Lung (tissue), 16 donors: ENCODE measurements around the gene METAP2. TPM values are rescaled to one million over a fixed set of nuclear protein-coding genes. Genes with fewer than 3 reads are reported as not detected.

Experiments
- ATAC-seq: fragments of 200-7000 bp; cut with Tn5 transposase; one replicate; pipeline ENCODE4 v1.9.1; 2020; ENCODE audit warnings: moderate number of reproducible peaks; ENCODE audit not compliant: insufficient read depth, low FRiP score
- DNase-seq, 3 donors: peaks; one replicate each; pipeline ENCODE4 v3.0.0-alpha.2; 2013 to 2017
- H3K27ac ChIP-seq, 2 donors: one replicate each; pipeline ENCODE4 v1.5.1; 2013; ENCODE audit warnings: mild to moderate bottlenecking in 2 of 2, moderate library complexity in 2 of 2, control low read depth in 1 of 2, inconsistent platforms in 1 of 2, low read depth in 1 of 2, low read length in 1 of 2
- H3K27me3 ChIP-seq, 3 donors: one replicate each; pipeline ENCODE4 v1.5.1; 2013; ENCODE audit warnings: low read length in 2 of 3; ENCODE audit not compliant: control insufficient read depth in 3 of 3, insufficient read depth in 3 of 3
- H3K36me3 ChIP-seq, 4 donors: one replicate each; pipeline ENCODE4 v1.5.1; 2013; ENCODE audit warnings: low read length in 4 of 4, mild to moderate bottlenecking in 1 of 4, moderate library complexity in 1 of 4; ENCODE audit not compliant: control insufficient read depth in 4 of 4, insufficient read depth in 4 of 4
- H3K4me1 ChIP-seq, 5 donors: one replicate each; pipeline ENCODE4 v1.5.1; 2013; ENCODE audit warnings: low read length in 5 of 5, mild to moderate bottlenecking in 2 of 5, moderate library complexity in 1 of 5; ENCODE audit not compliant: control insufficient read depth in 5 of 5, insufficient read depth in 5 of 5
- H3K4me3 ChIP-seq: one replicate; pipeline ENCODE4 v1.5.1; 2013; ENCODE audit warnings: mild to moderate bottlenecking, control low read depth, moderate library complexity
- H3K9ac ChIP-seq, 2 donors: one replicate each; pipeline ENCODE4 v1.5.1; 2013; ENCODE audit warnings: low read length in 2 of 2, control low read depth in 1 of 2; ENCODE audit not compliant: insufficient read depth in 1 of 2
- H3K9me3 ChIP-seq, 4 donors: one replicate each; pipeline ENCODE4 v1.5.1; 2013; ENCODE audit warnings: low read length in 3 of 4, mild to moderate bottlenecking in 1 of 4, moderate library complexity in 1 of 4; ENCODE audit not compliant: control insufficient read depth in 4 of 4, insufficient read depth in 3 of 4
- WGBS, 2 donors: extraction: QIAGEN DNeasy Blood & Tissue Kit; methylation state at CpG; one replicate each; pipeline ENCODE4 v1.1.7; 2013; 5-methylcytosine and 5-hydroxymethylcytosine counted together
- long read RNA-seq, 5 donors: transcript quantifications; one replicate each; lab custom pipeline, GENCODE V29; 2026
- polyA plus RNA-seq, 2 donors: library from polyadenylated mRNA; stranded (reverse); fragments of 200-250 nt; gene quantifications; one replicate each; pipeline ENCODE4 v1.2.1, GENCODE V29; 2013
- total RNA-seq, 2 donors: library from RNA; depleted of rRNA in 1 of 2; stranded (reverse); fragments of >200 nt in 1 of 2; gene quantifications; one replicate each; pipeline ENCODE4 v1.2.1, GENCODE V29; 2014 to 2021
- TF ChIP-seq, protein P1 (sequence below): IDR thresholded peaks from 2 replicates; pipeline ENCODE4 v1.5.1; 2012; ENCODE audit warnings: mild to moderate bottlenecking; ENCODE audit errors: control extremely low read depth, extremely low read depth
- donor health status: control.
- donor health status: control.
- donor health status: Bipolar disorder and iron deficiency.
- donor health status: healthy.
- donor health status: DM: yes; HTN: yes; CAD: no.

METAP2 gene
- 10 to 100 TPM; 53.4 to 60.4 TPM for total RNA-seq
- polyA plus RNA-seq = 10 to 100 TPM; 49.1 to 49.3 TPM
- long read RNA-seq, donor 1, transcript METAP2-202 (11 exons, 3,601 nt) = major isoform, 19 of 50 reads
- long read RNA-seq, donor 1, partial matches to known transcripts = 30 of 50 reads
- long read RNA-seq, donor 1, other reads (novel, unspliced or antisense) = 0 of 50 reads
- long read RNA-seq, donor 2, partial matches to known transcripts = 19 of 25 reads
- long read RNA-seq, donor 2, other reads (novel, unspliced or antisense) = 0 of 25 reads
- long read RNA-seq, donor 3, transcript METAP2-202 (11 exons, 3,601 nt) = major isoform, 6 of 25 reads
- long read RNA-seq, donor 3, partial matches to known transcripts = 15 of 25 reads
- long read RNA-seq, donor 3, other reads (novel, unspliced or antisense) = 0 of 25 reads
- long read RNA-seq, donor 4, partial matches to known transcripts = 13 of 14 reads
- long read RNA-seq, donor 4, other reads (novel, unspliced or antisense) = 0 of 14 reads
- long read RNA-seq, donor 5, transcript METAP2-202 (11 exons, 3,601 nt) = major isoform, 18 of 87 reads
- long read RNA-seq, donor 5, partial matches to known transcripts = 64 of 87 reads
- long read RNA-seq, donor 5, other reads (novel, unspliced or antisense) = 0 of 87 reads

DNA sequence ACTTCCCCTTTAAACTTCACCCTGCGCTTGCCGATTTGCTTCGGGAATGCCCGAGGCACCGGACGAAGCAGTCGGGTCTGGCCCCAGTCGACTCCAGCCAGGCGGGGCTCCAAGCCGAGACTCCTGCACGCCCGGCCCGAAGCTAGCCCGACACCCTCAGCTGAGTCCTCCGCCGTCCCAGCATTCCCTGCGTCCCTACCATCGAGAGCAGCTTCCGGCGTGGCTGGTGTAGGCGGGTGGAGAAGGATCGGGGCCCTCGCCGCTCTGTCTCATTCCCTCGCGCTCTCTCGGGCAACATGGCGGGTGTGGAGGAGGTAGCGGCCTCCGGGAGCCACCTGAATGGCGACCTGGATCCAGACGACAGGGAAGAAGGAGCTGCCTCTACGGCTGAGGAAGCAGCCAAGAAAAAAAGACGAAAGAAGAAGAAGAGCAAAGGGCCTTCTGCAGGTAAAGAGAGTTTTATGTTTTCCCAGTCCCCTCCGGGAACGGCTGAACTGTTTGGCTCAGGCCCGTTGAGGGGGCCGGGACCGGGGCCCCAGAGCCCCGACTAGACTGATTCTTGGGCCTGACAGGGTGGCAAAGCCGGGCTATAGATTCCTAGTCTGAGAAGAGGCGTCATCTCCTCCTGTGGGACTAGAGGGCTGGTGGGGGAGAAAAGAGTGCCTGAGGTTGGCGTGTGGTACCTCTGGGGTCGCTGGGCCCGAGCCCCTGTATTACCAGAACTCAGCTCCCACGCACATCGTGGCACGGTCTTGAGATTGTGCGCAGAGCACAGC, at the start of gene METAP2:
METAP2 (plus strand) TSS at position 269 of the 776 bp plus-strand sequence; CDS start at position 297, 28 bp downstream.
- peaks cover 2 to 13% (median 10%) of the 10 kb centered on the region in 4 donors for H3K36me3 ChIP-seq
- H3K4me3 ChIP-seq = peak within 1 kb of the TSS; percentile 94
- ATAC-seq (peak; percentile 100), DNase-seq (peak; percentile 97 to 98 (median 97))
- peak within 1 kb of the TSS; percentile 94 to 96 for H3K27ac ChIP-seq
- H3K27me3 ChIP-seq = no peaks in the 10 kb centered on the region
- TF ChIP-seq, protein P1, sequence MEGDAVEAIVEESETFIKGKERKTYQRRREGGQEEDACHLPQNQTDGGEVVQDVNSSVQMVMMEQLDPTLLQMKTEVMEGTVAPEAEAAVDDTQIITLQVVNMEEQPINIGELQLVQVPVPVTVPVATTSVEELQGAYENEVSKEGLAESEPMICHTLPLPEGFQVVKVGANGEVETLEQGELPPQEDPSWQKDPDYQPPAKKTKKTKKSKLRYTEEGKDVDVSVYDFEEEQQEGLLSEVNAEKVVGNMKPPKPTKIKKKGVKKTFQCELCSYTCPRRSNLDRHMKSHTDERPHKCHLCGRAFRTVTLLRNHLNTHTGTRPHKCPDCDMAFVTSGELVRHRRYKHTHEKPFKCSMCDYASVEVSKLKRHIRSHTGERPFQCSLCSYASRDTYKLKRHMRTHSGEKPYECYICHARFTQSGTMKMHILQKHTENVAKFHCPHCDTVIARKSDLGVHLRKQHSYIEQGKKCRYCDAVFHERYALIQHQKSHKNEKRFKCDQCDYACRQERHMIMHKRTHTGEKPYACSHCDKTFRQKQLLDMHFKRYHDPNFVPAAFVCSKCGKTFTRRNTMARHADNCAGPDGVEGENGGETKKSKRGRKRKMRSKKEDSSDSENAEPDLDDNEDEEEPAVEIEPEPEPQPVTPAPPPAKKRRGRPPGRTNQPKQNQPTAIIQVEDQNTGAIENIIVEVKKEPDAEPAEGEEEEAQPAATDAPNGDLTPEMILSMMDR = no peak
- H3K9me3 ChIP-seq = no peaks in the 10 kb centered on the region
- peak within 1 kb of the TSS; percentile 85 to 97 for H3K9ac ChIP-seq
- H3K4me1 ChIP-seq = peaks cover 0 to 13% (median 9%) of the 10 kb centered on the region in 5 donors
- WGBS, 2 donors = 0% methylated on average over 49 of the region's 49 CpGs

DNA sequence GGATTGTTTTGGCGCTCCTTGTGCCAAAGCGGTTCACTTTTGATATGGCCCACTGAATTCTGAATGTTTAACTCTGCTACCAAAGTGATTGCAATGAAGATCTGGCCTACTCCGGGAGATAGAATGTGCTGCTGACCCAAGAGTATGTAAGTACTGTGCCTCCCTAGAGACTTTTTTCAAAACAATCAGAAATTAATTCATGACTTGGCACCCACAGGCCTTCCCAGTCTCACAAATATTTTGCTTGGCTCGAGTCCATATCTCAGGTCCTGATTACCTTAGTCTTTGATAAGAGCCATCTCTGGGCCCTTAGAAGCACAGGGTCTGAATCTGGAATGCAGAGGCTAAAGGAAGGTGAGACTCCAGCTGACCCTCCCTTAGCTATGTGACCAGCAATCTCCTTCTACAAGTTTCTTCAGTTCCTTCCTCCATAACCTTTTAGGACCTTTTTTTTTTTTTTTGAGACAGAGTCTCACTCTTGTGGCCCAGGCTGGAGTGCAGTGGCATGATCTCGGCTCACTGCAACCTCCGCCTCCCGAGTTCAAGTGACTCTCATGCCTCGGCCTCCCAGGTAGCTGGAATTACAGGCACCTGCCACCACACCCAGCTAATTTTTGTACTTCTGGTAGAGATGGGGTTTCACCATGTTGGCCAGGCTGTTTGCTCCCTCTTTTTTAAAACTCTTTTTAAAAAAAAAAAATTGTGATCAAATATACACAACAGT, 49.5 kb upstream of the METAP2 start:
- ATAC-seq (no peak), DNase-seq (peak in 2 of 3 donors; percentile 19 to 35)
- Histone ChIP-seq H3K4me1 (peaks cover 0 to 8% (median 2%) of the 10 kb centered on the region in 5 donors), H3K4me3 (no peak overlapping the region), H3K9ac (no peak overlapping the region), H3K27ac (peak overlapping the region in 1 of 2 donors; percentile 33), H3K36me3 (no peaks in the 10 kb centered on the region), H3K27me3 (no peaks in the 10 kb centered on the region), H3K9me3 (no peaks in the 10 kb centered on the region)
- TF ChIP-seq, protein P1 = no peak
- WGBS, 2 donors = 68 to 85% methylated on average over 8 of the region's 8 CpGs

DNA sequence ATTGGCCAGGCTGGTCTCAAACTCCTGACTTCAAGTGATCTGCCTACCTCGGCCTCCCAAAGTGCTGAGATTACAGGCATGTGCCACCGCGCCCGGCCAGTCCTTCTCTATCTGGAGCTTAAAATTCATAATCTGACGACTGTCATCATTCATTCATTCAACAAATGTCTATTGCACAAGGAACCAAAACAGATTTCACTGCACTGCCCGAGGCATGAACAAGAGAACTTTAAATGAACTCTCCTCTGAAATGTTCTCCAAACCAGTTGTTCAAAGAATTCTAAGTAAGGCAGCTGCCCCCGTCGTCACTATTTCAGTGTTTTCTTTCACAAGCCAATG, 44.8 kb upstream of the METAP2 start:
- no peak for ATAC-seq
- Histone ChIP-seq H3K9ac (no peak overlapping the region), H3K4me3 (no peak overlapping the region), H3K36me3 (no peaks in the 10 kb centered on the region), H3K4me1 (peaks cover 0 to 5% (median 2%) of the 10 kb centered on the region in 5 donors), H3K27ac (no peak overlapping the region), H3K27me3 (no peaks in the 10 kb centered on the region), H3K9me3 (no peaks in the 10 kb centered on the region)
- TF ChIP-seq, protein P1 = no peak
- WGBS, 2 donors = 93 to 94% methylated on average over 8 of the region's 8 CpGs
- no peak for DNase-seq
